SK-N-SH treated with all-trans-retinoic acid at 6 μM for 48 hours (cell line): Measurements from ENCODE around the gene CNTNAP2.

Experiments used
- ATAC-seq: fragments of 200-7000 bp; cut with Tn5 transposase; 3 replicates; pipeline ENCODE4 v1.9.1; 2020; ENCODE audit warnings: mild to moderate bottlenecking, moderate library complexity
- ARNTL ChIP-seq: fragments of 450-650 bp; formaldehyde crosslinking; IDR thresholded peaks from 2 replicates; pipeline ENCODE4 v1.5.0; 2020; ENCODE audit warnings: low read depth, mild to moderate bottlenecking, moderate library complexity, borderline replicate concordance
- BACH2 ChIP-seq: fragments of 250-450 bp; sonication (Bioruptor Pico); IDR thresholded peaks from 2 replicates; pipeline ENCODE4 v1.9.0; 2021; ENCODE audit warnings: mild to moderate bottlenecking, borderline replicate concordance
- CSDC2 ChIP-seq: fragments of 250-450 bp; sonication (Bioruptor Pico); IDR thresholded peaks from 2 replicates; pipeline ENCODE4 v1.5.0; 2020; ENCODE audit warnings: mild to moderate bottlenecking, moderate library complexity
- ESRRG ChIP-seq: fragments of 250-450 bp; sonication (Bioruptor Pico); IDR thresholded peaks from 2 replicates; pipeline ENCODE4 v1.6.1; 2021; ENCODE audit warnings: mild to moderate bottlenecking
- ISL1 ChIP-seq: fragments of 250-450 bp; sonication (Bioruptor Pico); IDR thresholded peaks from 2 replicates; pipeline ENCODE4 v2.1.2; 2022; ENCODE audit warnings: mild to moderate bottlenecking, moderate library complexity
- OSR1 ChIP-seq: fragments of 250-450 bp; sonication (Bioruptor Pico); IDR thresholded peaks from 2 replicates; pipeline ENCODE4 v1.8.0; 2022; ENCODE audit warnings: moderate library complexity, mild to moderate bottlenecking, inconsistent platforms
- PPARA ChIP-seq: fragments of 250-450 bp; sonication (Bioruptor Pico); IDR thresholded peaks from 2 replicates; pipeline ENCODE4 v1.5.0; 2020; ENCODE audit warnings: mild to moderate bottlenecking, borderline replicate concordance
- RARB ChIP-seq: fragments of 250-450 bp; sonication (Bioruptor Pico); IDR thresholded peaks from 2 replicates; pipeline ENCODE4 v1.8.0; 2021; ENCODE audit warnings: mild to moderate bottlenecking, moderate library complexity
- SNAI2 ChIP-seq: fragments of 250-450 bp; sonication (Bioruptor Pico); IDR thresholded peaks from 2 replicates; pipeline ENCODE4 v1.5.0; 2020; ENCODE audit warnings: mild to moderate bottlenecking, moderate library complexity
- TCF4 ChIP-seq: fragments of 250-450 bp; sonication (Bioruptor Pico); IDR thresholded peaks from 2 replicates; pipeline ENCODE4 v1.8.0; 2021; ENCODE audit warnings: mild to moderate bottlenecking, moderate library complexity, borderline replicate concordance
- TOX ChIP-seq: fragments of 250-450 bp; sonication (Bioruptor Pico); IDR thresholded peaks from 2 replicates; pipeline ENCODE4 v1.8.0; 2021; ENCODE audit warnings: mild to moderate bottlenecking, moderate library complexity, borderline replicate concordance
- ZC3H10 ChIP-seq: fragments of 250-450 bp; sonication (Bioruptor Pico); IDR thresholded peaks from 2 replicates; pipeline ENCODE4 v1.5.1; 2021; ENCODE audit warnings: mild to moderate bottlenecking, moderate library complexity
- ZFP3 ChIP-seq: fragments of 250-450 bp; sonication (Bioruptor Pico); IDR thresholded peaks from 2 replicates; pipeline ENCODE4 v1.5.0; 2020; ENCODE audit warnings: mild to moderate bottlenecking, moderate library complexity
- ZFP30 ChIP-seq: fragments of 450-650 bp; formaldehyde crosslinking; IDR thresholded peaks from 2 replicates; pipeline ENCODE4 v1.5.0; 2022; ENCODE audit warnings: mild to moderate bottlenecking, moderate library complexity
- ZNF565 ChIP-seq: fragments of 450-650 bp; formaldehyde crosslinking; conservative IDR thresholded peaks from 2 replicates; pipeline ENCODE4 v1.5.0; 2020; ENCODE audit warnings: low read depth, mild to moderate bottlenecking, moderate library complexity
- ZNF70 ChIP-seq: fragments of 450-650 bp; formaldehyde crosslinking; IDR thresholded peaks from 2 replicates; pipeline ENCODE4 v1.5.0; 2020; ENCODE audit warnings: mild to moderate bottlenecking, moderate library complexity
- TF ChIP-seq, protein P1 (sequence below): fragments of 250-450 bp; sonication (Bioruptor Pico); IDR thresholded peaks from 2 replicates; pipeline ENCODE4 v1.8.0; 2020; ENCODE audit warnings: mild to moderate bottlenecking, moderate library complexity, borderline replicate concordance
- TF ChIP-seq, protein P2 (sequence below): fragments of 250-450 bp; sonication (Bioruptor Pico); IDR thresholded peaks from 2 replicates; pipeline ENCODE4 v1.8.0; 2021; ENCODE audit warnings: low read depth, mild to moderate bottlenecking, moderate library complexity, borderline replicate concordance
- TF ChIP-seq, protein P3 (sequence below): fragments of 250-450 bp; sonication (Bioruptor Pico); IDR thresholded peaks from 2 replicates; pipeline ENCODE4 v1.5.1; 2020; ENCODE audit warnings: low read depth, mild to moderate bottlenecking, moderate library complexity
- TF ChIP-seq, protein P4 (sequence below): fragments of 250-450 bp; sonication (Bioruptor Pico); IDR thresholded peaks from 2 replicates; pipeline ENCODE4 v1.5.0; 2020; ENCODE audit warnings: mild to moderate bottlenecking, moderate library complexity
- TF ChIP-seq, protein P5 (sequence below): fragments of 250-450 bp; sonication (Bioruptor Pico); IDR thresholded peaks from 2 replicates; pipeline ENCODE4 v1.5.1; 2021; ENCODE audit warnings: mild to moderate bottlenecking, moderate library complexity

Gene CNTNAP2

DNA sequence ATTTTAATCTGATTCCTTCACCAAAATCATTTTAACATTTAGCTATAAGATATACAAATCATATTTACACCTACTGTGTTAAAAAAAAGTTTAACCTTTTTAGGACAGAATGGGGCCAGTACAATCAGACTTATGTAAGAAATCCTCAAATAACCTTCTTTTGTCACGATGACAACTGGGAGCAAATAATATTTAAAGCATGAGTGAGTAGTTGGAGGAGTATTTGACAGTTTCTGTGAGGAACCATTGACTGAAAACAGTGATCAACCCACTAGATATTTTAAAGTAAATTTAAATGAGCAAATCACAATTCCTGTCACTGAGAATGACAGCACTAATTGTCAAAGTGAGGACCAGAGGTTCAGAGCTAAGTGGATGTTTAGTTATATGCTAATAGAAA is 289.1 kb downstream of the CNTNAP2 start:
- no peak for ATAC-seq
- TF ChIP-seq ZFP30 (CRISPR knock-in tag): no peak
- TF ChIP-seq SNAI2 (CRISPR knock-in tag): no peak
- no peak for TF ChIP-seq ZFP3 (CRISPR knock-in tag)
- no peak for TF ChIP-seq ZNF565
- no peak for TF ChIP-seq TOX
- no peak for TF ChIP-seq ISL1 (CRISPR knock-in tag)
- TF ChIP-seq, protein P1, sequence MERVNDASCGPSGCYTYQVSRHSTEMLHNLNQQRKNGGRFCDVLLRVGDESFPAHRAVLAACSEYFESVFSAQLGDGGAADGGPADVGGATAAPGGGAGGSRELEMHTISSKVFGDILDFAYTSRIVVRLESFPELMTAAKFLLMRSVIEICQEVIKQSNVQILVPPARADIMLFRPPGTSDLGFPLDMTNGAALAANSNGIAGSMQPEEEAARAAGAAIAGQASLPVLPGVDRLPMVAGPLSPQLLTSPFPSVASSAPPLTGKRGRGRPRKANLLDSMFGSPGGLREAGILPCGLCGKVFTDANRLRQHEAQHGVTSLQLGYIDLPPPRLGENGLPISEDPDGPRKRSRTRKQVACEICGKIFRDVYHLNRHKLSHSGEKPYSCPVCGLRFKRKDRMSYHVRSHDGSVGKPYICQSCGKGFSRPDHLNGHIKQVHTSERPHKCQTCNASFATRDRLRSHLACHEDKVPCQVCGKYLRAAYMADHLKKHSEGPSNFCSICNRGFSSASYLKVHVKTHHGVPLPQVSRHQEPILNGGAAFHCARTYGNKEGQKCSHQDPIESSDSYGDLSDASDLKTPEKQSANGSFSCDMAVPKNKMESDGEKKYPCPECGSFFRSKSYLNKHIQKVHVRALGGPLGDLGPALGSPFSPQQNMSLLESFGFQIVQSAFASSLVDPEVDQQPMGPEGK (CRISPR knock-in tag): no peak
- TF ChIP-seq TCF4 (CRISPR knock-in tag): no peak
- no peak for TF ChIP-seq ESRRG (CRISPR knock-in tag)
- no peak for TF ChIP-seq RARB
- no peak for TF ChIP-seq ZC3H10 (CRISPR knock-in tag)
- TF ChIP-seq, protein P2, sequence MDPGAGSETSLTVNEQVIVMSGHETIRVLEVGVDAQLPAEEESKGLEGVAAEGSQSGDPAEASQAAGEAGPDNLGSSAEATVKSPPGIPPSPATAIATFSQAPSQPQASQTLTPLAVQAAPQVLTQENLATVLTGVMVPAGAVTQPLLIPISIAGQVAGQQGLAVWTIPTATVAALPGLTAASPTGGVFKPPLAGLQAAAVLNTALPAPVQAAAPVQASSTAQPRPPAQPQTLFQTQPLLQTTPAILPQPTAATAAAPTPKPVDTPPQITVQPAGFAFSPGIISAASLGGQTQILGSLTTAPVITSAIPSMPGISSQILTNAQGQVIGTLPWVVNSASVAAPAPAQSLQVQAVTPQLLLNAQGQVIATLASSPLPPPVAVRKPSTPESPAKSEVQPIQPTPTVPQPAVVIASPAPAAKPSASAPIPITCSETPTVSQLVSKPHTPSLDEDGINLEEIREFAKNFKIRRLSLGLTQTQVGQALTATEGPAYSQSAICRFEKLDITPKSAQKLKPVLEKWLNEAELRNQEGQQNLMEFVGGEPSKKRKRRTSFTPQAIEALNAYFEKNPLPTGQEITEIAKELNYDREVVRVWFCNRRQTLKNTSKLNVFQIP: no peak
- no peak for TF ChIP-seq ARNTL (CRISPR knock-in tag)
- no peak for TF ChIP-seq BACH2 (CRISPR knock-in tag)
- no peak for TF ChIP-seq PPARA (CRISPR knock-in tag)

DNA sequence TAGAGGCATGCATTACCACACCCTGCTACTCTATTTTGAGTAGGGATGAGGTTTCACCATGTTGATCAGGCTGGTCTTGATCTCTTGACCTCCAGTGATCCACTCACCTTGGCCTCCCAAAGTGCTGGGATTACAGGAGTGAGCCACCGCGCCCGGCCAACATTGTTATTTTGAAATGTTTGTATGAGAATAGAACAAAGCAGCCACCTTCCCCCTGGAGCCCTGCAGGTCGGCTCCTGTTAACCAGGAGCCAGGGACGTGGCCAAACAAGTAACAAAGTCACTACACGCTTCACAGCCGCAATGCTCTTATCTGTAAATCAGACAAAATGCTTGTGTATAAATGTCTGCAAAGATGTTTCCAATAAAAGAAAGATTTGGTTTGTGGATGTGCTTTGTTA is 295.4 kb downstream of the CNTNAP2 start:
- TF ChIP-seq, protein P3, sequence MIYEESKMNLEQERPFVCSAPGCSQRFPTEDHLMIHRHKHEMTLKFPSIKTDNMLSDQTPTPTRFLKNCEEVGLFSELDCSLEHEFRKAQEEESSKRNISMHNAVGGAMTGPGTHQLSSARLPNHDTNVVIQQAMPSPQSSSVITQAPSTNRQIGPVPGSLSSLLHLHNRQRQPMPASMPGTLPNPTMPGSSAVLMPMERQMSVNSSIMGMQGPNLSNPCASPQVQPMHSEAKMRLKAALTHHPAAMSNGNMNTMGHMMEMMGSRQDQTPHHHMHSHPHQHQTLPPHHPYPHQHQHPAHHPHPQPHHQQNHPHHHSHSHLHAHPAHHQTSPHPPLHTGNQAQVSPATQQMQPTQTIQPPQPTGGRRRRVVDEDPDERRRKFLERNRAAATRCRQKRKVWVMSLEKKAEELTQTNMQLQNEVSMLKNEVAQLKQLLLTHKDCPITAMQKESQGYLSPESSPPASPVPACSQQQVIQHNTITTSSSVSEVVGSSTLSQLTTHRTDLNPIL (CRISPR knock-in tag): no peak
- no peak for ATAC-seq

DNA sequence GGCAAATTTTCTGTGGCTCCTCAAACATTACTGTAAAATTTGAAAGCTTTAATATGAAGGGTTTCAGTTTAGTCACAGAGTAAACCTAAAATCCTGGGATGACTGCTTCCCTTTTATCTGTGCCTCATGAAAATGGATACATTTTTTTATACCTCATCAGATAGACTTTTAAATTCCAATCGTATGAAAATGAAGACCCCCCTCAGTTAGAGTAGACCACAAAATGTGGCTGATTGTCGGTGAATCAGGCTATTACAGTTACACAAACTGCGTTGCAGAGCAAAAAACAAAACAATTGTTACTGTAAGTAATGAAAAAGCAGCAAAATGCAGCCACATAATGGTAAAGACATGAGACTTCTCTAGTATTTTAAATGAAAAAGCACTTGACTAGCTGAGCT is 296.2 kb downstream of the CNTNAP2 start:
- no peak for TF ChIP-seq SNAI2 (CRISPR knock-in tag)
- TF ChIP-seq BACH2 (CRISPR knock-in tag): no peak
- no peak for TF ChIP-seq ZNF565
- no peak for TF ChIP-seq CSDC2
- no peak for TF ChIP-seq ZFP3 (CRISPR knock-in tag)
- TF ChIP-seq, protein P4, sequence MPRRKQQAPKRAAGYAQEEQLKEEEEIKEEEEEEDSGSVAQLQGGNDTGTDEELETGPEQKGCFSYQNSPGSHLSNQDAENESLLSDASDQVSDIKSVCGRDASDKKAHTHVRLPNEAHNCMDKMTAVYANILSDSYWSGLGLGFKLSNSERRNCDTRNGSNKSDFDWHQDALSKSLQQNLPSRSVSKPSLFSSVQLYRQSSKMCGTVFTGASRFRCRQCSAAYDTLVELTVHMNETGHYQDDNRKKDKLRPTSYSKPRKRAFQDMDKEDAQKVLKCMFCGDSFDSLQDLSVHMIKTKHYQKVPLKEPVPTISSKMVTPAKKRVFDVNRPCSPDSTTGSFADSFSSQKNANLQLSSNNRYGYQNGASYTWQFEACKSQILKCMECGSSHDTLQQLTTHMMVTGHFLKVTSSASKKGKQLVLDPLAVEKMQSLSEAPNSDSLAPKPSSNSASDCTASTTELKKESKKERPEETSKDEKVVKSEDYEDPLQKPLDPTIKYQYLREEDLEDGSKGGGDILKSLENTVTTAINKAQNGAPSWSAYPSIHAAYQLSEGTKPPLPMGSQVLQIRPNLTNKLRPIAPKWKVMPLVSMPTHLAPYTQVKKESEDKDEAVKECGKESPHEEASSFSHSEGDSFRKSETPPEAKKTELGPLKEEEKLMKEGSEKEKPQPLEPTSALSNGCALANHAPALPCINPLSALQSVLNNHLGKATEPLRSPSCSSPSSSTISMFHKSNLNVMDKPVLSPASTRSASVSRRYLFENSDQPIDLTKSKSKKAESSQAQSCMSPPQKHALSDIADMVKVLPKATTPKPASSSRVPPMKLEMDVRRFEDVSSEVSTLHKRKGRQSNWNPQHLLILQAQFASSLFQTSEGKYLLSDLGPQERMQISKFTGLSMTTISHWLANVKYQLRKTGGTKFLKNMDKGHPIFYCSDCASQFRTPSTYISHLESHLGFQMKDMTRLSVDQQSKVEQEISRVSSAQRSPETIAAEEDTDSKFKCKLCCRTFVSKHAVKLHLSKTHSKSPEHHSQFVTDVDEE (CRISPR knock-in tag): no peak
- no peak for TF ChIP-seq OSR1 (CRISPR knock-in tag)
- no peak for TF ChIP-seq TCF4 (CRISPR knock-in tag)
- TF ChIP-seq, protein P5, sequence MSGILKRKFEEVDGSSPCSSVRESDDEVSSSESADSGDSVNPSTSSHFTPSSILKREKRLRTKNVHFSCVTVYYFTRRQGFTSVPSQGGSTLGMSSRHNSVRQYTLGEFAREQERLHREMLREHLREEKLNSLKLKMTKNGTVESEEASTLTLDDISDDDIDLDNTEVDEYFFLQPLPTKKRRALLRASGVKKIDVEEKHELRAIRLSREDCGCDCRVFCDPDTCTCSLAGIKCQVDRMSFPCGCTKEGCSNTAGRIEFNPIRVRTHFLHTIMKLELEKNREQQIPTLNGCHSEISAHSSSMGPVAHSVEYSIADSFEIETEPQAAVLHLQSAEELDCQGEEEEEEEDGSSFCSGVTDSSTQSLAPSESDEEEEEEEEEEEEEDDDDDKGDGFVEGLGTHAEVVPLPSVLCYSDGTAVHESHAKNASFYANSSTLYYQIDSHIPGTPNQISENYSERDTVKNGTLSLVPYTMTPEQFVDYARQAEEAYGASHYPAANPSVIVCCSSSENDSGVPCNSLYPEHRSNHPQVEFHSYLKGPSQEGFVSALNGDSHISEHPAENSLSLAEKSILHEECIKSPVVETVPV (CRISPR knock-in tag): no peak
- no peak for TF ChIP-seq TOX
- no peak for TF ChIP-seq ZNF70
- no peak for TF ChIP-seq RARB
- no peak for TF ChIP-seq ZC3H10 (CRISPR knock-in tag)
- ATAC-seq: no peak

DNA sequence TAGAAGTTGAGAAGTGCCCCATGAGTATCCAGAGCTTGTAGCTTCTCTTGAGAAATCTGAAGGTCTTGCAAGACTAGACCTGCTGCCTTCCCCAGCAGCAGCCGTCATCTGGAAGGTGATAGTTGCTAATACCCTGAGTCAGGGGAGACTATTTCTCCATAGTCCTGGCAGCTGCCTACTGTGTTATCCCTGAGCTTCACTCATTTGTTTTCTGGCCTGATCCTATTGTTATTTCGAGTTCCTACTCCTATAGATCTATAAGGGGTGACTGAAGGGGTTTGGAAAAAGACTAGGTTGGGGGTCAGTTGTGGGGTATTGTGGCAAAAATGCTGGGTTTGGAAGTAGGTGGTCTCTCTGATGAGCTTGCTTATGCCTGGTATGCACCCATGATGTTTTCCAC is 297.8 kb downstream of the CNTNAP2 start:
- no peak for ATAC-seq
- TF ChIP-seq, protein P3 (CRISPR knock-in tag): no peak
- no peak for TF ChIP-seq ZC3H10 (CRISPR knock-in tag)
